Peyer's patch (tissue), 4 donors: ENCODE data around the gene SRRM2.

Experiments used
- POLR2A ChIP-seq, 2 donors: fragments of 450-650 bp; IDR thresholded peaks; one replicate each; pipeline ENCODE4 v1.5.1; 2017; ENCODE audit warnings: antibody characterized with exemption in 2 of 2, mild to moderate bottlenecking in 2 of 2, moderate library complexity in 2 of 2
- TF ChIP-seq, protein P1 (sequence below), 6 experiments: fragments of 450-650 bp in 4 of 6; fragments of 200-600 bp in 2 of 6; sonication (generic) in 1 of 6; IDR thresholded peaks; one replicate each; pipeline ENCODE4 v1.5.1; 2017 to 2019; ENCODE audit warnings: antibody characterized with exemption in 6 of 6, mild to moderate bottlenecking in 3 of 6, moderate library complexity in 1 of 6

DNA sequence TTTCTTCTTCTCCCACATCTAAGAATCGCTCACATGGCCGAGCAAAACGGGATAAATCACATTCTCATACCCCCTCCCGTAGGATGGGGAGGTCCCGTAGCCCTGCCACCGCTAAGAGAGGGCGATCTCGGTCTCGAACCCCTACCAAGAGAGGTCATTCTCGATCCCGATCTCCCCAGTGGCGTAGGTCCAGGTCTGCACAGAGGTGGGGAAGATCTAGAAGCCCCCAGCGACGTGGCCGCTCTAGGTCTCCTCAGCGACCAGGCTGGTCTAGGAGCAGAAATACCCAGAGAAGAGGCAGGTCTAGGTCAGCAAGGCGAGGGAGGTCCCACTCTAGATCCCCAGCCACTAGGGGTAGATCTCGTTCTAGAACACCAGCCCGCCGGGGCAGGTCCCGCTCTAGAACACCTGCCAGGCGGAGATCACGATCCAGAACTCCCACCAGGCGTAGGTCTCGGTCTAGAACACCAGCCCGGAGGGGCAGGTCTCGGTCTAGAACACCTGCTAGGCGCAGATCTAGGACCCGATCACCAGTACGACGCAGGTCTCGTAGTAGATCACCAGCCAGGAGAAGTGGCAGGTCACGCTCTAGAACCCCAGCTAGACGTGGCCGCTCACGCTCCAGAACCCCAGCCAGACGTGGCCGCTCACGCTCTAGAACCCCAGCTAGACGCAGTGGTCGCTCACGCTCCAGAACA is 9.6 kb downstream of the SRRM2 start:
- TF ChIP-seq, protein P1, sequence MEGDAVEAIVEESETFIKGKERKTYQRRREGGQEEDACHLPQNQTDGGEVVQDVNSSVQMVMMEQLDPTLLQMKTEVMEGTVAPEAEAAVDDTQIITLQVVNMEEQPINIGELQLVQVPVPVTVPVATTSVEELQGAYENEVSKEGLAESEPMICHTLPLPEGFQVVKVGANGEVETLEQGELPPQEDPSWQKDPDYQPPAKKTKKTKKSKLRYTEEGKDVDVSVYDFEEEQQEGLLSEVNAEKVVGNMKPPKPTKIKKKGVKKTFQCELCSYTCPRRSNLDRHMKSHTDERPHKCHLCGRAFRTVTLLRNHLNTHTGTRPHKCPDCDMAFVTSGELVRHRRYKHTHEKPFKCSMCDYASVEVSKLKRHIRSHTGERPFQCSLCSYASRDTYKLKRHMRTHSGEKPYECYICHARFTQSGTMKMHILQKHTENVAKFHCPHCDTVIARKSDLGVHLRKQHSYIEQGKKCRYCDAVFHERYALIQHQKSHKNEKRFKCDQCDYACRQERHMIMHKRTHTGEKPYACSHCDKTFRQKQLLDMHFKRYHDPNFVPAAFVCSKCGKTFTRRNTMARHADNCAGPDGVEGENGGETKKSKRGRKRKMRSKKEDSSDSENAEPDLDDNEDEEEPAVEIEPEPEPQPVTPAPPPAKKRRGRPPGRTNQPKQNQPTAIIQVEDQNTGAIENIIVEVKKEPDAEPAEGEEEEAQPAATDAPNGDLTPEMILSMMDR (IDR thresholded peaks at IDR 0.05), result no peak
- no peak for TF ChIP-seq POLR2A (IDR thresholded peaks at IDR 0.05)
